HepG2 (cell line): ENCODE measurements around the gene CMTM4. TPM values are rescaled to one million over a fixed set of nuclear protein-coding genes. Genes with fewer than 3 reads are reported as not detected.

Source experiments
- AKAP8 ChIP-seq: sonication (generic); formaldehyde crosslinking; IDR thresholded peaks from 2 replicates; pipeline ENCODE4 v1.5.1; 2020; ENCODE audit warnings: mild to moderate bottlenecking, missing genetic modification reagents
- ATRX ChIP-seq: sonication (generic); formaldehyde crosslinking; IDR thresholded peaks from 2 replicates; pipeline ENCODE4 v1.4.0; 2020; ENCODE audit warnings: missing genetic modification reagents, borderline replicate concordance
- FLYWCH1 ChIP-seq: sonication (generic); formaldehyde crosslinking; IDR thresholded peaks from 2 replicates; pipeline ENCODE4 v1.8.1; 2023; ENCODE audit warnings: mild to moderate bottlenecking, missing genetic modification reagents
- GATAD1 ChIP-seq: IDR thresholded peaks from 2 replicates; pipeline ENCODE4 v1.6.1; 2016; ENCODE audit warnings: missing genetic modification reagents, missing compliant biosample characterization
- HCFC1 ChIP-seq: fragments of 150-350 bp; IDR thresholded peaks from 2 replicates; pipeline ENCODE4 v1.6.1; 2014; ENCODE audit warnings: low read depth, low read length
- HNRNPH1 ChIP-seq: fragments of 200-400 bp; formaldehyde crosslinking; optimal IDR thresholded peaks from 2 replicates; pipeline ENCODE3; 2017; ENCODE audit warnings: mild to moderate bottlenecking, low read depth, low read length
- JUN ChIP-seq: sonication (generic); formaldehyde crosslinking; IDR thresholded peaks from 2 replicates; pipeline ENCODE4 v1.4.0; 2020; ENCODE audit warnings: mild to moderate bottlenecking, missing genetic modification reagents
- KDM2A ChIP-seq: sonication (generic); formaldehyde crosslinking; IDR thresholded peaks from 2 replicates; pipeline ENCODE4 v1.4.0; 2020; ENCODE audit warnings: low read depth, missing genetic modification reagents, borderline replicate concordance
- KDM5A ChIP-seq: fragments of 200-600 bp; sonication (generic); IDR thresholded peaks from 2 replicates; pipeline ENCODE4 v1.7.0; 2018; ENCODE audit warnings: antibody characterized with exemption, mild to moderate bottlenecking, low read length, borderline replicate concordance
- KDM5B ChIP-seq: sonication (generic); formaldehyde crosslinking; IDR thresholded peaks from 2 replicates; pipeline ENCODE4 v1.4.0; 2020; ENCODE audit warnings: missing genetic modification reagents, mild to moderate bottlenecking, borderline replicate concordance
- MBD4 ChIP-seq: IDR thresholded peaks from 2 replicates; pipeline ENCODE4 v1.6.1; 2012; ENCODE audit warnings: low read length, inconsistent platforms, borderline replicate concordance
- PRMT3 ChIP-seq: sonication (generic); formaldehyde crosslinking; IDR thresholded peaks from 2 replicates; pipeline ENCODE4 v1.8.1; 2022; ENCODE audit warnings: low read depth, mild to moderate bottlenecking, moderate library complexity, missing genetic modification reagents, borderline replicate concordance
- RARA ChIP-seq: IDR thresholded peaks from 2 replicates; pipeline ENCODE4 v1.6.1; 2016; ENCODE audit warnings: missing genetic modification reagents, missing compliant biosample characterization
- REST ChIP-seq, 2 experiments: IDR thresholded peaks; 2 replicates each; pipeline ENCODE4 v1.6.1; 2011 to 2012; ENCODE audit warnings: low read length in 2 of 2, borderline replicate concordance in 1 of 2, low read depth in 1 of 2, mild to moderate bottlenecking in 1 of 2, moderate library complexity in 1 of 2
- SCMH1 ChIP-seq: sonication (generic); formaldehyde crosslinking; IDR thresholded peaks from 2 replicates; pipeline ENCODE4 v1.9.0; 2021; ENCODE audit warnings: missing genetic modification reagents, mild to moderate bottlenecking, borderline replicate concordance
- STAG1 ChIP-seq: sonication (generic); formaldehyde crosslinking; IDR thresholded peaks from 2 replicates; pipeline ENCODE4 v1.4.0; 2020; ENCODE audit warnings: missing genetic modification reagents
- STAT5B ChIP-seq: sonication (generic); formaldehyde crosslinking; IDR thresholded peaks from 2 replicates; pipeline ENCODE4 v1.4.0; 2020; ENCODE audit warnings: missing genetic modification reagents
- TOE1 ChIP-seq: sonication (generic); formaldehyde crosslinking; IDR thresholded peaks from 2 replicates; pipeline ENCODE4 v1.4.0; 2020; ENCODE audit warnings: mild to moderate bottlenecking, missing genetic modification reagents
- XRCC5 ChIP-seq: fragments of 200-400 bp; formaldehyde crosslinking; optimal IDR thresholded peaks from 2 replicates; pipeline ENCODE3; 2017; ENCODE audit warnings: mild to moderate bottlenecking, low read length
- ZNF17 ChIP-seq: sonication (generic); formaldehyde crosslinking; IDR thresholded peaks from 2 replicates; pipeline ENCODE4 v1.5.0; 2020; ENCODE audit warnings: mild to moderate bottlenecking, missing genetic modification reagents
- ZNF646 ChIP-seq: sonication (generic); formaldehyde crosslinking; IDR thresholded peaks from 2 replicates; pipeline ENCODE4 v1.9.0; 2021; ENCODE audit warnings: mild to moderate bottlenecking, missing genetic modification reagents
- ZNF768 ChIP-seq: sonication (generic); formaldehyde crosslinking; IDR thresholded peaks from 2 replicates; pipeline ENCODE4 v1.4.0; 2020; ENCODE audit warnings: missing genetic modification reagents
- polyA plus RNA-seq, 8 experiments: library from polyadenylated mRNA; depleted of rRNA in 3 of 8; stranded (reverse) in 7 of 8; unstranded in 1 of 8; fragments of >200 nt; fragmentation: Illumina TruSeq in 4 of 8; extraction: Trizol in 4 of 8; gene quantifications; 2 replicates each; pipeline versions ENCODE4 v1.2.1 to v1.2.3, GENCODE V29; 2011 to 2016; ENCODE audit warnings: low read depth in 4 of 8, missing spikeins in 1 of 8, mixed read lengths in 1 of 8; ENCODE audit not compliant: insufficient read depth in 1 of 8
- total RNA-seq, 5 experiments: library from RNA; depleted of rRNA; stranded (reverse); fragments of >200 nt; fragmentation: Illumina TruSeq; extraction: Trizol; gene quantifications; 2 replicates each; pipeline ENCODE4 v1.2.3, GENCODE V29; 2016; ENCODE audit warnings: low read depth in 1 of 5

CMTM4 gene
- total and polyA plus RNA-seq, 2 of the 13 experiments (the other 11 are each of a cell fraction or from before 2014, with no cell fraction given) = 32.0 to 36.3 TPM

GRCh38 chr16:66717112-66717675 is 20.7 kb upstream of the CMTM4 start (continued):
- no peak for TF ChIP-seq ZNF646 (CRISPR knock-in tag)
- TF ChIP-seq STAG1 (CRISPR knock-in tag) = peak; percentile 70
- TF ChIP-seq GATAD1 (CRISPR knock-in tag) = no peak
- TF ChIP-seq KDM5B (CRISPR knock-in tag) = peak; percentile 31; the same call in 1 of the 2 replicates
- TF ChIP-seq HNRNPH1 = peak; percentile 44
- peak; percentile 43; the same call in 1 of the 2 replicates for TF ChIP-seq PRMT3 (CRISPR knock-in tag)
- no peak for TF ChIP-seq ATRX (CRISPR knock-in tag)
- no peak for TF ChIP-seq STAT5B (CRISPR knock-in tag)
- no peak for TF ChIP-seq FLYWCH1
- TF ChIP-seq MBD4 = no peak
- no peak for TF ChIP-seq SCMH1 (CRISPR knock-in tag)
- no peak for TF ChIP-seq REST (IDR thresholded peaks at IDR 0.05; ENCODE audit: borderline replicate concordance in 1 of 2, low read depth in 1 of 2, low read length in 2 of 2)
- peak; percentile 73; the same call in 1 of the 2 replicates for TF ChIP-seq KDM2A
- TF ChIP-seq TOE1 (CRISPR knock-in tag) = no peak
- no peak for TF ChIP-seq JUN (CRISPR knock-in tag)
- TF ChIP-seq RARA (CRISPR knock-in tag) = no peak
- TF ChIP-seq XRCC5 = peak; percentile 88
- TF ChIP-seq AKAP8 = 0 out of 2 replicates have a peak, but pooled peaks have one; percentile 25
- no peak for TF ChIP-seq KDM5A
- no peak for TF ChIP-seq ZNF17 (CRISPR knock-in tag)
- no peak for TF ChIP-seq HCFC1
- no peak for TF ChIP-seq ZNF768 (CRISPR knock-in tag)
